Karpas-422 (cell line): ENCODE data around the gene UXS1. TPM values are rescaled to one million over a fixed set of nuclear protein-coding genes. Genes with fewer than 3 reads are reported as not detected.

Experiments
- DNase-seq: peaks from one replicate; pipeline ENCODE4 v3.0.0-alpha.2; 2015
- H2AFZ ChIP-seq: fragments of 200-600 bp; sonication (generic); 2 replicates; pipeline ENCODE4 v1.6.1; 2014; ENCODE audit warnings: antibody characterized with exemption, low read length, mixed read lengths
- H3K27ac ChIP-seq: fragments of 200-600 bp; sonication (generic); 2 replicates; pipeline ENCODE4 v1.5.1; 2014; ENCODE audit warnings: mild to moderate bottlenecking, low read length, moderate library complexity
- H3K27me3 ChIP-seq: fragments of 200-600 bp; sonication (generic); 2 replicates; pipeline ENCODE4 v1.6.1; 2014; ENCODE audit warnings: low read length, mixed read lengths
- H3K36me3 ChIP-seq: fragments of 200-600 bp; sonication (generic); 2 replicates; pipeline ENCODE4 v1.6.1; 2014; ENCODE audit warnings: low read length, mixed read lengths; ENCODE audit not compliant: insufficient read depth
- H3K4me1 ChIP-seq: fragments of 200-600 bp; sonication (generic); 2 replicates; pipeline ENCODE4 v1.6.1; 2014; ENCODE audit warnings: mild to moderate bottlenecking, low read length, mixed read lengths
- H3K4me2 ChIP-seq: fragments of 200-600 bp; sonication (generic); 2 replicates; pipeline ENCODE4 v1.6.1; 2014; ENCODE audit warnings: low read length, low read depth, mild to moderate bottlenecking; ENCODE audit not compliant: poor library complexity, severe bottlenecking
- H3K4me3 ChIP-seq: fragments of 200-600 bp; sonication (generic); 2 replicates; pipeline ENCODE4 v1.5.1; 2014; ENCODE audit warnings: mild to moderate bottlenecking, antibody characterized with exemption, low read length, mixed read lengths
- H3K79me2 ChIP-seq: fragments of 200-600 bp; sonication (generic); 2 replicates; pipeline ENCODE4 v1.6.1; 2014; ENCODE audit warnings: mild to moderate bottlenecking, low read length, mixed read lengths
- H3K9ac ChIP-seq: fragments of 200-600 bp; sonication (generic); 2 replicates; pipeline ENCODE4 v1.6.0; 2014; ENCODE audit warnings: low read length
- H3K9me2 ChIP-seq: fragments of 200-600 bp; sonication (generic), shearing (Covaris generic); replicated peaks from 2 replicates; pipeline ENCODE4 v1.6.0; 2014; ENCODE audit warnings: mild to moderate bottlenecking, low read length, moderate library complexity; ENCODE audit not compliant: insufficient read depth
- H3K9me3 ChIP-seq: fragments of 300-700, 200-600 bp; sonication (generic); 2 replicates; pipeline ENCODE4 v1.6.1; 2014; ENCODE audit warnings: low read length, mixed read lengths
- H4K20me1 ChIP-seq: fragments of 200-600 bp; sonication (generic); 2 replicates; pipeline ENCODE4 v1.6.1; 2014; ENCODE audit warnings: mild to moderate bottlenecking, antibody characterized with exemption, low read length, low read depth; ENCODE audit not compliant: insufficient read depth
- total RNA-seq: library from RNA; depleted of rRNA; stranded (reverse); fragments of >200 nt; shearing (Covaris generic); gene quantifications from 2 replicates; pipeline ENCODE4 v1.2.3, GENCODE V29; 2014; ENCODE audit warnings: low replicate concordance

UXS1 gene
- total RNA-seq, 1 experiment from 2014 or later: 8.4 TPM

- no peak overlapping the region for H3K4me2 ChIP-seq
- no peaks in the 10 kb centered on the region for H3K9me2 ChIP-seq
- H3K27me3 ChIP-seq: no peaks in the 10 kb centered on the region
- H3K27ac ChIP-seq: no peak overlapping the region
- no peak overlapping the region for H3K4me3 ChIP-seq
- no peaks in the 10 kb centered on the region for H3K36me3 ChIP-seq
- H3K79me2 ChIP-seq: no peaks in the 10 kb centered on the region
- DNase-seq: no peak
- no peaks in the 10 kb centered on the region for H4K20me1 ChIP-seq
- no peak overlapping the region for H2AFZ ChIP-seq
- H3K9ac ChIP-seq: no peak overlapping the region
- no peaks in the 10 kb centered on the region for H3K4me1 ChIP-seq
- H3K9me3 ChIP-seq: no peaks in the 10 kb centered on the region
Observed at GRCh38 chr2:106053581-106053980, 140.5 kb downstream of the UXS1 start.

- Histone ChIP-seq H3K4me2 (no peak overlapping the region), H4K20me1 (no peaks in the 10 kb centered on the region), H3K9me3 (no peaks in the 10 kb centered on the region), H3K27ac (no peak overlapping the region), H3K79me2 (no peaks in the 10 kb centered on the region), H3K4me3 (no peak overlapping the region), H2AFZ (no peak overlapping the region), H3K9me2 (no peaks in the 10 kb centered on the region), H3K27me3 (no peaks in the 10 kb centered on the region), H3K9ac (no peak overlapping the region), H3K4me1 (no peaks in the 10 kb centered on the region), H3K36me3 (no peaks in the 10 kb centered on the region)
- no peak for DNase-seq
Observed at GRCh38 chr2:106053116-106053515, 141.0 kb downstream of the UXS1 start.

- Histone ChIP-seq H3K79me2 (no peaks in the 10 kb centered on the region), H3K4me2 (no peak overlapping the region), H3K4me1 (no peaks in the 10 kb centered on the region), H3K4me3 (no peak overlapping the region), H4K20me1 (no peaks in the 10 kb centered on the region), H3K27ac (no peak overlapping the region), H3K27me3 (no peaks in the 10 kb centered on the region), H3K9me2 (no peaks in the 10 kb centered on the region), H2AFZ (no peak overlapping the region), H3K36me3 (no peaks in the 10 kb centered on the region), H3K9me3 (no peaks in the 10 kb centered on the region), H3K9ac (no peak overlapping the region)
- no peak for DNase-seq
Observed at GRCh38 chr2:106044859-106045258, 149.2 kb downstream of the UXS1 start.

- no peaks in the 10 kb centered on the region for H3K79me2 ChIP-seq
- no peak overlapping the region for H3K4me2 ChIP-seq
- no peaks in the 10 kb centered on the region for H3K9me2 ChIP-seq
- H4K20me1 ChIP-seq: no peaks in the 10 kb centered on the region
- no peak for DNase-seq
- no peak overlapping the region for H2AFZ ChIP-seq
- no peaks in the 10 kb centered on the region for H3K27me3 ChIP-seq
- no peak overlapping the region for H3K4me3 ChIP-seq
- H3K9ac ChIP-seq: no peak overlapping the region
- H3K9me3 ChIP-seq: no peaks in the 10 kb centered on the region
- H3K4me1 ChIP-seq: no peaks in the 10 kb centered on the region
- no peak overlapping the region for H3K27ac ChIP-seq
- H3K36me3 ChIP-seq: no peaks in the 10 kb centered on the region
Observed at GRCh38 chr2:106044021-106044420, 150.1 kb downstream of the UXS1 start.
